GM12878 (cell line): ENCODE measurements around the gene C11orf97. TPM values are rescaled to one million over a fixed set of nuclear protein-coding genes. Genes with fewer than 3 reads are reported as not detected.

ENCODE experiments used
- ATAC-seq: fragments of 200-7000 bp; cut with Tn5 transposase; 3 replicates; pipeline ENCODE4 v1.9.1; 2020; ENCODE audit warnings: mild to moderate bottlenecking, moderate library complexity
- BruUV-seq: library from RNA; stranded (reverse); fragments of 400-500 nt; replicated peaks from 2 replicates; lab custom pipeline; 2021; lab: Mats Ljungman, UMichigan
- CTCF ChIA-PET: fragments of 300-600 bp; sonication (Branson Sonifier 250); formaldehyde crosslinking; extraction: SDS; loops from one replicate; lab custom pipeline; 2021; ENCODE audit warnings: inconsistent platforms; lab: Yijun Ruan, JAX
- POLR2A ChIA-PET: fragments of 350-600 bp; formaldehyde crosslinking; extraction: SDS; loops from one replicate; lab custom pipeline; 2021; ENCODE audit warnings: inconsistent platforms; lab: Charles Lee
- RAD21 ChIA-PET: fragments of 300-600 bp; sonication (Branson Sonifier 250); formaldehyde crosslinking; loops from one replicate; lab custom pipeline; 2023; ENCODE audit warnings: antibody characterized with exemption; ENCODE audit not compliant: unreplicated experiment; lab: Charles Lee
- SMC1A ChIA-PET: fragments of 300-600 bp; sonication (Branson Sonifier 250); formaldehyde crosslinking; loops from one replicate; lab custom pipeline; 2023; ENCODE audit not compliant: unreplicated experiment, uncharacterized antibody; lab: Charles Lee
- DNase-seq: peaks from one replicate; pipeline ENCODE4 v3.0.0-alpha.2; 2011; ENCODE audit warnings: low read depth, low spot score
- FAIRE-seq: peaks from 3 replicates; lab custom pipeline; 2011; peaks lifted over from hg19 to GRCh38; lab: Jason Lieb, UNC
- H2AFZ ChIP-seq: 2 replicates; pipeline ENCODE4 v1.6.0; 2011; ENCODE audit warnings: low read depth, low read length, control low read depth; ENCODE audit not compliant: control insufficient read depth
- H3K27ac ChIP-seq: 2 replicates; pipeline ENCODE4 v1.5.1; 2011; ENCODE audit warnings: control low read depth; ENCODE audit not compliant: control insufficient read depth, insufficient read depth
- H3K27me3 ChIP-seq, 2 experiments: replicated peaks in 1 of 2; 2 replicates each; pipeline versions ENCODE4 v1.6.0 to v1.6.1; 2011; ENCODE audit warnings: low read length in 1 of 2; ENCODE audit not compliant: control insufficient read depth in 2 of 2, insufficient read depth in 2 of 2
- H3K36me3 ChIP-seq, 2 experiments: 2 replicates each; pipeline ENCODE4 v1.5.1; 2011; ENCODE audit warnings: low read length in 1 of 2; ENCODE audit not compliant: control insufficient read depth in 2 of 2, insufficient read depth in 2 of 2
- H3K4me1 ChIP-seq: 2 replicates; pipeline ENCODE4 v1.6.1; 2011; ENCODE audit warnings: mild to moderate bottlenecking, low read length, moderate library complexity, mixed read lengths; ENCODE audit not compliant: control insufficient read depth, insufficient read depth
- H3K4me2 ChIP-seq: 2 replicates; pipeline ENCODE4 v1.6.0; 2011; ENCODE audit warnings: control low read depth; ENCODE audit not compliant: control insufficient read depth, insufficient read depth
- H3K4me3 ChIP-seq: fragments of 200-600 bp; sonication (generic); 2 replicates; pipeline ENCODE4 v1.5.1; 2016
- H3K79me2 ChIP-seq: 2 replicates; pipeline ENCODE4 v1.6.0; 2011; ENCODE audit warnings: low read length; ENCODE audit not compliant: control insufficient read depth, insufficient read depth
- H3K9ac ChIP-seq: 2 replicates; pipeline ENCODE4 v1.8.0; 2011; ENCODE audit warnings: low read length, control low read depth, mixed read lengths; ENCODE audit not compliant: control insufficient read depth, insufficient read depth
- H3K9me3 ChIP-seq: replicated peaks from 3 replicates; pipeline ENCODE4 v1.5.1; 2011; ENCODE audit warnings: mild to moderate bottlenecking, low read length; ENCODE audit not compliant: control insufficient read depth, insufficient read depth
- H4K20me1 ChIP-seq: 2 replicates; pipeline ENCODE4 v1.6.0; 2011; ENCODE audit not compliant: control insufficient read depth, insufficient read depth
- BCLAF1 ChIP-seq: fragments of 450-650 bp; IDR thresholded peaks from 2 replicates; pipeline ENCODE4 v1.6.1; 2017; ENCODE audit warnings: antibody characterized with exemption, mild to moderate bottlenecking, moderate library complexity
- CEBPZ ChIP-seq: fragments of 150-350 bp; IDR thresholded peaks from 2 replicates; pipeline ENCODE4 v1.6.1; 2016; ENCODE audit warnings: low read depth, low read length
- HDAC6 ChIP-seq: fragments of 200-600 bp; sonication (generic); IDR thresholded peaks from one replicate; pipeline ENCODE4 v1.8.0; 2017; ENCODE audit warnings: antibody characterized with exemption; ENCODE audit not compliant: unreplicated experiment
- KAT2A ChIP-seq: conservative IDR thresholded peaks from 2 replicates; pipeline ENCODE4 v1.6.1; 2011; ENCODE audit warnings: low read depth, low read length; ENCODE audit not compliant: control insufficient read depth
- RUNX3 ChIP-seq: IDR thresholded peaks from 2 replicates; pipeline ENCODE4 v1.6.1; 2012; ENCODE audit warnings: low read length, inconsistent platforms
- SREBF1 ChIP-seq: IDR thresholded peaks from 2 replicates; pipeline ENCODE4 v1.6.1; 2012; ENCODE audit warnings: mild to moderate bottlenecking, low read length
- SREBF2 ChIP-seq: IDR thresholded peaks from 2 replicates; pipeline ENCODE4 v1.6.1; 2012; ENCODE audit warnings: mild to moderate bottlenecking, low read length
- USF2 ChIP-seq: IDR thresholded peaks from 2 replicates; pipeline ENCODE4 v1.6.1; 2011; ENCODE audit warnings: low read depth, low read length, improper control_type of control experiment, borderline replicate concordance
- YBX1 ChIP-seq: fragments of 450-650 bp; IDR thresholded peaks from 2 replicates; pipeline ENCODE4 v1.6.1; 2016; ENCODE audit warnings: antibody characterized with exemption
- ZBTB11 ChIP-seq: fragments of 450-650 bp; formaldehyde crosslinking; IDR thresholded peaks from 2 replicates; pipeline ENCODE4 v1.5.0; 2022; ENCODE audit warnings: mild to moderate bottlenecking, missing genetic modification characterization
- WGBS: methylation state at CpG from one replicate; pipeline ENCODE4 v1.1.6; 2016; ENCODE audit warnings: low lambda C conversion rate; ENCODE audit not compliant: insufficient replicate concordance, insufficient coverage; ENCODE audit errors: missing lambda C conversion rate; 5-methylcytosine and 5-hydroxymethylcytosine counted together
- in situ Hi-C: fragments of 300-500 bp; cut with MboI; formaldehyde crosslinking; loops from 9 replicates; pipeline ENCODE4 v1.14.3; 2018; ENCODE audit warnings: mixed read lengths
- intact Hi-C: fragments of 100-400 bp; cut with micrococcal nuclease; formaldehyde crosslinking; loops from one replicate; pipeline ENCODE4 v1.14.2; 2022; ENCODE audit not compliant: unreplicated experiment
- polyA plus RNA-seq, 11 experiments: library from polyadenylated mRNA; depleted of rRNA in 4 of 11; unstranded in 6 of 11; stranded (reverse) in 5 of 11; fragments of >200 nt; fragmentation: Nextera tagmentation in 4 of 11; fragmentation: Illumina TruSeq in 1 of 11; extraction: Ambion mirVana in 4 of 11; extraction: Trizol in 1 of 11; gene quantifications; 1 replicate in 1 of 11; 2 replicates in 10 of 11; pipeline versions ENCODE4 v1.2.1 to v1.2.3, GENCODE V29; 2011 to 2016; ENCODE audit warnings: inconsistent platforms in 2 of 11, missing spikeins in 2 of 11, low read depth in 1 of 11
- total RNA-seq, 4 experiments: library from RNA; depleted of rRNA in 3 of 4; stranded (reverse); fragments of >200 nt in 3 of 4; fragmentation: Illumina TruSeq in 1 of 4; extraction: Trizol in 1 of 4; gene quantifications; 2 replicates each; pipeline versions ENCODE4 v1.2.1 to v1.2.3, GENCODE V29; 2013 to 2021

C11orf97 gene
- total and polyA plus RNA-seq, 10 of the 15 experiments (the other 5 are each of a cell fraction or from before 2014, with no cell fraction given): not detected

- in situ Hi-C loops (loop anchor here (10.0 kb wide), 1 partner anchor 613 kb away; no protein-coding TSS in a partner anchor), intact Hi-C loops (no loop called here)
- H3K9ac ChIP-seq: no peak overlapping the region
- peaks cover 0 to 1% of the 10 kb centered on the region in 2 experiments; a peak in 1 of 4 replicates for H3K27me3 ChIP-seq
- H4K20me1 ChIP-seq: no peaks in the 10 kb centered on the region
- WGBS: 51% methylated on average over 4 of the region's 4 CpGs
- no peak overlapping the region for H3K4me3 ChIP-seq
- ChIA-PET POLR2A (no interaction called here), SMC1A (interaction anchor here (0.8 to 2.2 kb wide), 10 partner anchors 10 to 612 kb away, joined by 3 to 8 read pairs (median 4); no protein-coding TSS in a partner anchor), CTCF (interaction anchor here (0.6 to 4.7 kb wide), 12 partner anchors 11 to 612 kb away, joined by 3 to 32 read pairs (median 5); no protein-coding TSS in a partner anchor), RAD21 (interaction anchor here (0.8 to 1.4 kb wide), 3 partner anchors 9 to 612 kb away, joined by 3 to 8 read pairs (median 4); no protein-coding TSS in a partner anchor)
- no peak overlapping the region for H3K27ac ChIP-seq
- no peak for FAIRE-seq
- no peaks in the 10 kb centered on the region for H3K4me1 ChIP-seq
- no TSS peak for BruUV-seq
- no peak overlapping the region for H3K4me2 ChIP-seq
- ATAC-seq: no peak
- DNase-seq: no peak
- no peaks in the 10 kb centered on the region for H3K9me3 ChIP-seq
- no peaks in the 10 kb centered on the region for H3K79me2 ChIP-seq
- H3K36me3 ChIP-seq: no peaks in the 10 kb centered on the region
- H2AFZ ChIP-seq: no peak overlapping the region
- TF ChIP-seq RUNX3 (no peak), ZBTB11 (CRISPR knock-in tag) (no peak), SREBF2 (no peak), CEBPZ (no peak), SREBF1 (no peak), HDAC6 (no peak), USF2 (no peak), BCLAF1 (no peak), KAT2A (no peak), YBX1 (no peak)
These were observed 4.8 kb upstream of the C11orf97 start for GRCh38 chr11:94507485-94507884.
